Lower leg skin (tissue), 4 donors: ENCODE measurements around the gene FAM20A. TPM values are rescaled to one million over a fixed set of nuclear protein-coding genes. Genes with fewer than 3 reads are reported as not detected.

ENCODE experiments used
- DNase-seq, 2 donors: peaks; one replicate each; pipeline ENCODE4 v3.0.0-alpha.2; 2019; ENCODE audit warnings: low spot score in 2 of 2
- H3K4me3 ChIP-seq: fragments of 200-600 bp; sonication (generic); 2 replicates; pipeline ENCODE4 v1.5.1; 2017; ENCODE audit warnings: mild to moderate bottlenecking, low read depth; ENCODE audit not compliant: poor library complexity, severe bottlenecking
- CTCF ChIP-seq, 3 donors: fragments of 450-650 bp; IDR thresholded peaks; one replicate each; pipeline ENCODE4 v1.5.1; 2016; ENCODE audit warnings: antibody characterized with exemption in 3 of 3, mild to moderate bottlenecking in 3 of 3, moderate library complexity in 2 of 3
- POLR2A ChIP-seq, 2 donors: fragments of 450-650 bp; IDR thresholded peaks; one replicate each; pipeline ENCODE4 v1.6.1; 2016 to 2017; ENCODE audit warnings: antibody characterized with exemption in 2 of 2, mild to moderate bottlenecking in 1 of 2, moderate library complexity in 1 of 2
- WGBS, 2 donors: methylation state at CpG; one replicate each; pipeline ENCODE4 v1.1.5; 2018; 5-methylcytosine and 5-hydroxymethylcytosine counted together
- intact Hi-C: fragments of 100-400 bp; cut with DNase I; formaldehyde crosslinking; loops from one replicate; pipeline ENCODE4 v1.15.0; 2023; ENCODE audit warnings: low total_unique reads
- total RNA-seq, 4 donors: library from RNA; depleted of rRNA; stranded (reverse); fragments of >200 nt; gene quantifications; one replicate each; pipeline ENCODE4 v1.1.0, GENCODE V29; 2016

Gene FAM20A
- total RNA-seq, 4 donors from 2014 or later: 2.6 to 5.8 (median 4.3) TPM

DNA sequence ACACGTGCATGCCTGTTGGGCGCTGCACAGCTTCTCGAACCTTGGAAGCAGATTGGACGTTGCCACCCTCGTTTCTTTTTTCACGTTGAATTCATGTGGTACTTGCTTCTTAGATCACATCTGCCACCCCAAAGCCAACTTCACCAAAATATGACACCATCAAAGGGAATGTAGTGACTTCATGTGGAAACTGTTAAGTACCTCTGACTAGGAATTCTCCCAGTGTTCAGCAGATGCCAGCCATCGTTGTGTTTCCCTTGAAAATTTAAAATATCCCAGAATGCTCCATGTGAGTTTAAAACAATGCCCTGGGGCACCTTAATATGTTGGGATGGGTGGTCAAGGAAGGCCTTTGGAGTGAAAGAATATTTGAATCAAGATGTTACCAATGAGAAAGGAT is 22.6 kb upstream of the FAM20A start:
- TF ChIP-seq POLR2A (IDR thresholded peaks at IDR 0.05): no peak
- TF ChIP-seq CTCF (IDR thresholded peaks at IDR 0.05): no peak
- no peak overlapping the region for H3K4me3 ChIP-seq
- intact Hi-C loops: no loop called here
- 64 to 69% methylated on average over 7 of the region's 7 CpGs for WGBS, 2 donors
- DNase-seq: no peak

DNA sequence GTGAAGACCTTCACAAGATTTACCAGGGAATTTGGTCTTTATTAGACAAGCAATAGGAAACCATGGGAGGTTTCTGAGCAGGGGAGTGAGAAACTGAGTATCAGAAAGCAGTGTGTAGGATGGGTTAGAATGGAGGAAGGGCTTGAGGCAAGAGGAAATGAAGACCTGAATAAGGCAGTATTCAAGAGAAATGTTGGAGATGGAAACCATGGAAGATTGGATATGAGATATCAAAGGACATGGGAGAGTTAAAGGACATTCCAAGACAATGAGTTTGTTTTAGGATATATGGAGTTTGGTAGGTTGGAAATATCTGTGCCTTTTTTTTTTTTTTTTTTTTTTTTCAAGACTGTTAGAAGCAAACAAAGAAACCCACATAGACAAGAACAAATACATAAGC is 21.3 kb upstream of the FAM20A start:
- no peak for DNase-seq
- intact Hi-C loops: no loop called here
- H3K4me3 ChIP-seq: no peak overlapping the region
- TF ChIP-seq CTCF (IDR thresholded peaks at IDR 0.05) (no peak), POLR2A (IDR thresholded peaks at IDR 0.05) (no peak)

- no peak for DNase-seq
- TF ChIP-seq CTCF (IDR thresholded peaks at IDR 0.05): no peak
- TF ChIP-seq POLR2A (IDR thresholded peaks at IDR 0.05): no peak
- intact Hi-C loops: no loop called here
- 62 to 67% methylated on average over 2 of the region's 2 CpGs for WGBS, 2 donors
- H3K4me3 ChIP-seq: no peak overlapping the region
Observed at GRCh38 chr17:68621065-68621464, 19.9 kb upstream of the FAM20A start.

- intact Hi-C loops: no loop called here
- TF ChIP-seq POLR2A (IDR thresholded peaks at IDR 0.05) (no peak), CTCF (IDR thresholded peaks at IDR 0.05) (no peak)
- no peak for DNase-seq
- no peak overlapping the region for H3K4me3 ChIP-seq
Observed at GRCh38 chr17:68616334-68616733, 15.2 kb upstream of the FAM20A start.

DNA sequence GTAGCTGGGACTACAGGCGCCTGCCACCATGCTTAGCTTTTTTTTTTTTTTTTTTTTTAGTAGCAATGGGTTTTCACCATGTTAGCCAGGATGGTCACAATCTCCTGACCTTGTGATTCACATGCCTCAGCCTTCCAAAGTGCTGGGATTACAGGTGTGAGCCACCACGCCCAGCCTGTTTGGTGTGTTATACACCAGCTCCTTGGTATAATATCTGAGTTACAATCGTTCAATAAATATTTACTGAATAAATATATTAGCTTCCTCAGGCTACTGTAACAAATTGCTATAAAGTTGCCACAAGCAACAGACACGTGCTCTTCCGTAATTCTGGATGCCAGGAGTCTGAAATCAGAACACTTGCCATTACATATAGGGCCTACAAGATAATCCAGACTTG is 13.6 kb upstream of the FAM20A start:
- H3K4me3 ChIP-seq: no peak overlapping the region
- intact Hi-C loops: no loop called here
- TF ChIP-seq POLR2A (IDR thresholded peaks at IDR 0.05) (no peak), CTCF (IDR thresholded peaks at IDR 0.05) (no peak)
- DNase-seq: no peak
- 82 to 91% methylated on average over 5 of the region's 5 CpGs for WGBS, 2 donors

- TF ChIP-seq CTCF (IDR thresholded peaks at IDR 0.05) (no peak), POLR2A (IDR thresholded peaks at IDR 0.05) (no peak)
- DNase-seq: no peak
- H3K4me3 ChIP-seq: no peak overlapping the region
- 52 to 53% methylated on average over 5 of the region's 5 CpGs for WGBS, 2 donors
- intact Hi-C loops: no loop called here
Observed at GRCh38 chr17:68613739-68614298, 12.7 kb upstream of the FAM20A start.
